LNCaP clone FGC (cell line): ENCODE results near the gene DHX40.
A peak's percentile ranks its signal among the peaks of the same experiment; 100 is the strongest.

Experiments used
- DNase-seq: peaks from one replicate; pipeline ENCODE4 v3.0.0-alpha.2; 2011; ENCODE audit warnings: low read depth
- H3K4me3 ChIP-seq: 2 replicates; pipeline ENCODE4 v1.5.1; 2011; ENCODE audit warnings: mild to moderate bottlenecking, low read depth, low read length, control low read depth
- CTCF ChIP-seq: IDR thresholded peaks from 2 replicates; pipeline ENCODE4 v1.5.1; 2012; ENCODE audit warnings: mild to moderate bottlenecking; ENCODE audit not compliant: control insufficient read depth, insufficient read depth; ENCODE audit errors: extremely low read depth

The DHX40 gene

GRCh38 chr17:59627770-59628171, 62.4 kb downstream of the DHX40 start:
- peak; percentile 86 for DNase-seq
- H3K4me3 ChIP-seq, result no peak overlapping the region
- no peak for TF ChIP-seq CTCF

- H3K4me3 ChIP-seq, result no peak overlapping the region
- no peak for TF ChIP-seq CTCF
- DNase-seq, result no peak
These were observed 63.8 kb downstream of the DHX40 start for GRCh38 chr17:59629174-59629573.

- H3K4me3 ChIP-seq, result no peak overlapping the region
- no peak for DNase-seq
- TF ChIP-seq CTCF, result no peak
These were observed 65.9 kb downstream of the DHX40 start for GRCh38 chr17:59631276-59631675.

GRCh38 chr17:59632398-59632797, 67.0 kb downstream of the DHX40 start:
- no peak for DNase-seq
- no peak overlapping the region for H3K4me3 ChIP-seq
- no peak for TF ChIP-seq CTCF

GRCh38 chr17:59633658-59634359, 68.4 kb downstream of the DHX40 start:
- no peak for TF ChIP-seq CTCF
- no peak for DNase-seq
- no peak overlapping the region for H3K4me3 ChIP-seq

GRCh38 chr17:59634632-59635541, 69.5 kb downstream of the DHX40 start:
- TF ChIP-seq CTCF, result no peak
- DNase-seq, result no peak
- H3K4me3 ChIP-seq, result no peak overlapping the region
